ENCODE data around the gene CCDC89. TPM values are rescaled to one million over a fixed set of nuclear protein-coding genes. Genes with fewer than 3 reads are reported as not detected.

Gene CCDC89
- total and polyA plus RNA-seq, 2 donors (not counting 1 experiment from before 2014, with no cell fraction given): not detected

DNA sequence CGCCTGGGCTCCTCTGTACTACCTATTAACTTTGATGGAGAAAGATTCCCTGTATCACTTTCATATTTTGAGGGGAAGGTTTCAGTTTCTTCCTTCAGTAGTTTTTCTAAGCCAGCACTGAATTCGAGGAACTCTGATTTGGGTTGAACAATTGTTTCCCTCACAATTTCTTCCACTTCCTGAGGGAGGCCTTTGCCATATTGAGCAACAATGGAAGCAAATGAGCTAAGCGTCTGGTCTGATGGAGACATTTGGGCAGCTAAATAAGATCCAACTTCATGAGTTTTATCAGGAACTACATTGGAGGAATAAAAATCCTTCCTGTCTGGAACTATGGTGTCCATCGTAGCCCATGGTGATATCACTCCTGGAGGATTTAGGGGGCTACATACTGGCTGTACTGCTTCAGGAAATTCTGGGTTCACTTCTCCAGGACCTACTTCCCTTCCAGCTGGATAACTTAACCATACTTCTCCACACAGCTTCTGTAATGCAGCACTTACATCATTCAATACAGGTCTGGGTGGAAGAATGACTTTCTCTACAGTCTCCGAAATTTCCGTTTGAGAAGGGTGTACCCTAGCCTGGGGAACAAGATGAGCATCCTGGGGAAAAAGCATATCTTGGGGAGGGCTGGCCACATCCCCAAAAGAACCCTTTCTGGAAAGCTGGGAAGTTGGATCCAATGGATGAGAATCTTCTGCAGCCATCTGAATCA is 38.9 kb upstream of the CCDC89 start:
- intact Hi-C loops (cut with micrococcal nuclease): no loop called here
- Mint-ChIP-seq H3K9me3 (ENCODE audit: insufficient read depth) (no peaks in the 10 kb centered on the region), H3K27me3 (no peaks in the 10 kb centered on the region), H3K27ac (no peak overlapping the region), H3K4me3 (no peak overlapping the region), H3K4me1 (no peaks in the 10 kb centered on the region)
- Histone ChIP-seq H2AFZ (ENCODE audit: insufficient read depth, low read depth, low read length, poor library complexity, severe bottlenecking) (no peak overlapping the region), H3K4me1 (ENCODE audit: control insufficient read depth in 2 of 2, insufficient read depth in 2 of 2, low read length in 2 of 2) (no peaks in the 10 kb centered on the region), H3K4me3 (ENCODE audit: control extremely low read depth in 1 of 5, extremely low read depth in 1 of 5, insufficient read depth in 1 of 5, low read depth in 2 of 5, low read length in 4 of 5) (no peak overlapping the region), H3K27me3 (replicated peaks in 1 of 4; ENCODE audit: control extremely low read depth in 1 of 4, control insufficient read depth in 3 of 4, insufficient read depth in 4 of 4, low read length in 3 of 4) (peaks cover 0 to 4% (median 0%) of the 10 kb centered on the region in 4 experiments), H3K4me2 (replicated peaks; ENCODE audit: low read depth, low read length, poor library complexity, severe bottlenecking) (no peak overlapping the region), H4K20me1 (ENCODE audit: control insufficient read depth, insufficient read depth, low read length, poor library complexity, severe bottlenecking) (no peaks in the 10 kb centered on the region), H3K36me3 (replicated peaks in 1 of 2; ENCODE audit: control extremely low read depth in 1 of 2, control insufficient read depth in 1 of 2, extremely low read depth in 1 of 2, insufficient read depth in 2 of 2, low read length in 1 of 2) (no peaks in the 10 kb centered on the region), H3K9me3 (ENCODE audit: control extremely low read depth in 1 of 3, control insufficient read depth in 2 of 3, insufficient read depth in 1 of 3, low read length in 2 of 3) (no peaks in the 10 kb centered on the region), H3K79me2 (ENCODE audit: control insufficient read depth, insufficient read depth, low read length) (no peaks in the 10 kb centered on the region), H3K9ac (ENCODE audit: low read length) (no peak overlapping the region), H3K27ac (ENCODE audit: low read length in 2 of 2) (no peak overlapping the region)
- ChIA-PET POLR2A (no interaction called here), CTCF (no interaction called here)
- ATAC-seq (ENCODE audit: low read depth): no peak
- WGBS (ENCODE audit: insufficient coverage): 100% methylated on average over 1 of the region's 6 CpGs
- TF ChIP-seq, protein P1, sequence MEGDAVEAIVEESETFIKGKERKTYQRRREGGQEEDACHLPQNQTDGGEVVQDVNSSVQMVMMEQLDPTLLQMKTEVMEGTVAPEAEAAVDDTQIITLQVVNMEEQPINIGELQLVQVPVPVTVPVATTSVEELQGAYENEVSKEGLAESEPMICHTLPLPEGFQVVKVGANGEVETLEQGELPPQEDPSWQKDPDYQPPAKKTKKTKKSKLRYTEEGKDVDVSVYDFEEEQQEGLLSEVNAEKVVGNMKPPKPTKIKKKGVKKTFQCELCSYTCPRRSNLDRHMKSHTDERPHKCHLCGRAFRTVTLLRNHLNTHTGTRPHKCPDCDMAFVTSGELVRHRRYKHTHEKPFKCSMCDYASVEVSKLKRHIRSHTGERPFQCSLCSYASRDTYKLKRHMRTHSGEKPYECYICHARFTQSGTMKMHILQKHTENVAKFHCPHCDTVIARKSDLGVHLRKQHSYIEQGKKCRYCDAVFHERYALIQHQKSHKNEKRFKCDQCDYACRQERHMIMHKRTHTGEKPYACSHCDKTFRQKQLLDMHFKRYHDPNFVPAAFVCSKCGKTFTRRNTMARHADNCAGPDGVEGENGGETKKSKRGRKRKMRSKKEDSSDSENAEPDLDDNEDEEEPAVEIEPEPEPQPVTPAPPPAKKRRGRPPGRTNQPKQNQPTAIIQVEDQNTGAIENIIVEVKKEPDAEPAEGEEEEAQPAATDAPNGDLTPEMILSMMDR (IDR thresholded peaks at IDR 0.05): no peak
- TF ChIP-seq EZH2 (IDR thresholded peaks at IDR 0.05; ENCODE audit: borderline replicate concordance, insufficient read depth, low read depth, low read length, poor library complexity, severe bottlenecking): no peak
- no peak for DNase-seq

DNA sequence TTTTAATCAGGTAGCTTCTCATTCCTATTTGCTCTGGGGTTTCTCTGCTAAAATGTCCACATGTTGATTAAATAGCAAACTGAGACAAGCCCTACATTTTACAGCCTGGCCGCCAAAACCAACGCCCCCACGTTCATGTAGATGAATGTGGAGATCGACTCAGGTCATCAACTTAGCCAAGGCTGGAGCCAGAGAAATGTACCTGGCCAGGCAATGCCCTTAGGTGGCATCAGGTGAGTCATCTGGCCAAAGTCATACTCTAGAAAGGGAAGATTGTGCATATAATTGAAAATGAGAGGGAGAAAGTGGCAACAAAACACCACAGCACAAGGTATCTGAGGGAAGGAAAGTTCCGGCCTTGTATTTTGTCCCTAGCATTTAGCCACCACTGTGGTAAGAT is 37.1 kb upstream of the CCDC89 start:
- WGBS (ENCODE audit: insufficient coverage): 96% methylated on average over 4 of the region's 5 CpGs
- POLR2A ChIA-PET: no interaction called here

More for the DNA sequence above, 37.1 kb upstream of the CCDC89 start:
- ATAC-seq (ENCODE audit: low read depth) (no peak), DNase-seq (no peak)
- no peaks in the 10 kb centered on the region for H3K36me3 ChIP-seq (replicated peaks in 1 of 2; ENCODE audit: control extremely low read depth in 1 of 2, control insufficient read depth in 1 of 2, extremely low read depth in 1 of 2, insufficient read depth in 2 of 2, low read length in 1 of 2)
- peaks cover 3% of the 10 kb centered on the region for H3K27me3 Mint-ChIP-seq
- no peaks in the 10 kb centered on the region for H3K9me3 ChIP-seq (ENCODE audit: control extremely low read depth in 1 of 3, control insufficient read depth in 2 of 3, insufficient read depth in 1 of 3, low read length in 2 of 3)
- H3K9me3 Mint-ChIP-seq (ENCODE audit: insufficient read depth): no peaks in the 10 kb centered on the region
- no peak overlapping the region for H3K27ac Mint-ChIP-seq
- H3K9ac ChIP-seq (ENCODE audit: low read length): no peak overlapping the region
- no peak overlapping the region for H3K4me3 ChIP-seq (ENCODE audit: control extremely low read depth in 1 of 5, extremely low read depth in 1 of 5, insufficient read depth in 1 of 5, low read depth in 2 of 5, low read length in 4 of 5)
- no peak for TF ChIP-seq EZH2 (IDR thresholded peaks at IDR 0.05; ENCODE audit: borderline replicate concordance, insufficient read depth, low read depth, low read length, poor library complexity, severe bottlenecking)
- TF ChIP-seq, protein P1 (IDR thresholded peaks at IDR 0.05): no peak
- H3K4me1 ChIP-seq (ENCODE audit: control insufficient read depth in 2 of 2, insufficient read depth in 2 of 2, low read length in 2 of 2): no peaks in the 10 kb centered on the region
- intact Hi-C loops (cut with micrococcal nuclease): no loop called here
- no peak overlapping the region for H3K27ac ChIP-seq (ENCODE audit: low read length in 2 of 2)
- H3K27me3 ChIP-seq (replicated peaks in 1 of 4; ENCODE audit: control extremely low read depth in 1 of 4, control insufficient read depth in 3 of 4, insufficient read depth in 4 of 4, low read length in 3 of 4): peaks cover 0 to 4% (median 0%) of the 10 kb centered on the region in 4 experiments
- CTCF ChIA-PET: no interaction called here
- no peaks in the 10 kb centered on the region for H3K79me2 ChIP-seq (ENCODE audit: control insufficient read depth, insufficient read depth, low read length)
- H3K4me3 Mint-ChIP-seq: no peak overlapping the region
- H3K4me1 Mint-ChIP-seq: no peaks in the 10 kb centered on the region
- no peaks in the 10 kb centered on the region for H4K20me1 ChIP-seq (ENCODE audit: control insufficient read depth, insufficient read depth, low read length, poor library complexity, severe bottlenecking)
- no peak overlapping the region for H2AFZ ChIP-seq (ENCODE audit: insufficient read depth, low read depth, low read length, poor library complexity, severe bottlenecking)
- no peak overlapping the region for H3K4me2 ChIP-seq (replicated peaks; ENCODE audit: low read depth, low read length, poor library complexity, severe bottlenecking)
